Endothelial cell (in vitro differentiated cells): ENCODE results near the gene HEATR3. TPM values are rescaled to one million over a fixed set of nuclear protein-coding genes. Genes with fewer than 3 reads are reported as not detected.

Experiments used
- DNase-seq: peaks from one replicate; pipeline ENCODE4 v3.0.0; 2021; ENCODE audit warnings: low spot score
- H3K27ac Mint-ChIP-seq: one replicate; pipeline ENCODE4 v1.8.0; 2021; ENCODE audit warnings: mixed read lengths, inconsistent platforms; ENCODE audit not compliant: unreplicated experiment
- H3K27me3 Mint-ChIP-seq: one replicate; pipeline ENCODE4 v1.8.0; 2021; ENCODE audit warnings: mild to moderate bottlenecking, moderate library complexity, mixed read lengths, inconsistent platforms; ENCODE audit not compliant: unreplicated experiment
- H3K36me3 Mint-ChIP-seq: one replicate; pipeline ENCODE4 v1.8.0; 2021; ENCODE audit warnings: mild to moderate bottlenecking, low read depth, mixed read lengths, inconsistent platforms; ENCODE audit not compliant: unreplicated experiment
- H3K4me1 Mint-ChIP-seq: one replicate; pipeline ENCODE4 v1.8.0; 2021; ENCODE audit warnings: mild to moderate bottlenecking, mixed read lengths, inconsistent platforms; ENCODE audit not compliant: unreplicated experiment
- H3K4me3 Mint-ChIP-seq: one replicate; pipeline ENCODE4 v1.8.0; 2021; ENCODE audit warnings: mild to moderate bottlenecking, mixed read lengths, inconsistent platforms; ENCODE audit not compliant: unreplicated experiment
- H3K9me3 Mint-ChIP-seq: one replicate; pipeline ENCODE4 v1.8.0; 2021; ENCODE audit warnings: mixed read lengths, inconsistent platforms; ENCODE audit not compliant: unreplicated experiment
- total RNA-seq: library from RNA; stranded (reverse); fragmentation: NEBNext Ultra II Directional; extraction: Animal tissue kit (Norgen Biotek cat#: 25700); gene quantifications from one replicate; pipeline ENCODE4 v1.2.1, GENCODE V29; 2021; ENCODE audit not compliant: unreplicated experiment
- TF ChIP-seq, protein P1 (sequence below): fragments of 200-600 bp; sonication (generic); IDR thresholded peaks from one replicate; pipeline ENCODE4 v1.5.0; 2021; ENCODE audit warnings: antibody characterized with exemption; ENCODE audit not compliant: unreplicated experiment

The HEATR3 gene
- total RNA-seq, 1 donor from 2014 or later: 10.3 TPM

DNA sequence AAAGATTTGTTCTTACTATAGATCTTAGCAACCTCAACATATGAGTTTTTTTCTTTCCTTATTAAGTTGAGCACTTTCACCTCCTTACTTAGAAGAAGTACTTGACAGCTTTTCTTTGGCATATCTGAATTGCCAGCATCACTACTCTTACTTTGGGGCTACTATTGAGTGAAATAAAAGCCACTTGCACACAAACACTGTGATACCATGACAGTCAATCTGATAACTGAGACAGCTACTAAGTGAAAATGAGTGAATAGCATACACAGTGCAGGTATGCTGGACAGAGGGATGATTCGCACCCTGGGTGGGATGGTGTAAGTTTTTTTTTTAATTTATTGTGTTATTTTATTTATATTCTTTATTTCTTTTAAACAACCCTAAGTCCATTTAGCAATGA lies 73.8 kb downstream of the HEATR3 start:
- H3K27ac Mint-ChIP-seq: no peak overlapping the region
- no peaks in the 10 kb centered on the region for H3K9me3 Mint-ChIP-seq
- no peaks in the 10 kb centered on the region for H3K27me3 Mint-ChIP-seq
- TF ChIP-seq, protein P1, sequence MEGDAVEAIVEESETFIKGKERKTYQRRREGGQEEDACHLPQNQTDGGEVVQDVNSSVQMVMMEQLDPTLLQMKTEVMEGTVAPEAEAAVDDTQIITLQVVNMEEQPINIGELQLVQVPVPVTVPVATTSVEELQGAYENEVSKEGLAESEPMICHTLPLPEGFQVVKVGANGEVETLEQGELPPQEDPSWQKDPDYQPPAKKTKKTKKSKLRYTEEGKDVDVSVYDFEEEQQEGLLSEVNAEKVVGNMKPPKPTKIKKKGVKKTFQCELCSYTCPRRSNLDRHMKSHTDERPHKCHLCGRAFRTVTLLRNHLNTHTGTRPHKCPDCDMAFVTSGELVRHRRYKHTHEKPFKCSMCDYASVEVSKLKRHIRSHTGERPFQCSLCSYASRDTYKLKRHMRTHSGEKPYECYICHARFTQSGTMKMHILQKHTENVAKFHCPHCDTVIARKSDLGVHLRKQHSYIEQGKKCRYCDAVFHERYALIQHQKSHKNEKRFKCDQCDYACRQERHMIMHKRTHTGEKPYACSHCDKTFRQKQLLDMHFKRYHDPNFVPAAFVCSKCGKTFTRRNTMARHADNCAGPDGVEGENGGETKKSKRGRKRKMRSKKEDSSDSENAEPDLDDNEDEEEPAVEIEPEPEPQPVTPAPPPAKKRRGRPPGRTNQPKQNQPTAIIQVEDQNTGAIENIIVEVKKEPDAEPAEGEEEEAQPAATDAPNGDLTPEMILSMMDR: no peak
- DNase-seq: no peak
- no peaks in the 10 kb centered on the region for H3K4me1 Mint-ChIP-seq
- H3K36me3 Mint-ChIP-seq: no peaks in the 10 kb centered on the region
- H3K4me3 Mint-ChIP-seq: no peak overlapping the region

DNA sequence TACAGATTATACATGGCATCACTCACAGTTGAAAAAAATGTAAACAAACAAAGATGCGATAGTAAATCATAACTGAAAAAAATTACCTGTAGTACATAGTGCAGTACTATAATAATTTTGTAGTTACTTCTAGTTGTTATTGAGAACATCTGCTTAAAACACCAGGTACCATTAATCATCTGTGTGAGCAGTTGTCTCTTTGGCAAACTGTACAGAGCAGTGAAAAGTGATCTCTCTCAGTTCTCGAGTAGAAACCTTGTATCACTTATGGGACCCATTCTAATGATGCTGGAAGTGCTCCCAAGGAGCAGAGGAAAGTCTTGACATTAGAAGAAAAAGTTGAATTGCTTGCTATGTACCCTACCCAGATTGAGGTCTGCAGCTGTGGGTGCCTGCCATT lies 78.4 kb downstream of the HEATR3 start:
- H3K4me3 Mint-ChIP-seq: no peak overlapping the region
- H3K36me3 Mint-ChIP-seq: no peaks in the 10 kb centered on the region
- no peaks in the 10 kb centered on the region for H3K9me3 Mint-ChIP-seq
- no peaks in the 10 kb centered on the region for H3K27me3 Mint-ChIP-seq
- TF ChIP-seq, protein P1: no peak
- DNase-seq: no peak
- no peak overlapping the region for H3K27ac Mint-ChIP-seq
- no peaks in the 10 kb centered on the region for H3K4me1 Mint-ChIP-seq

GRCh38 chr16:50146479-50147435 lies 81.0 kb downstream of the HEATR3 start:
- H3K4me1 Mint-ChIP-seq: peaks cover under 1% of the 10 kb centered on the region
- H3K4me3 Mint-ChIP-seq: no peak overlapping the region
- peaks cover 2% of the 10 kb centered on the region for H3K27me3 Mint-ChIP-seq
- H3K36me3 Mint-ChIP-seq: no peaks in the 10 kb centered on the region
- DNase-seq: no peak
- H3K27ac Mint-ChIP-seq: no peak overlapping the region
- no peaks in the 10 kb centered on the region for H3K9me3 Mint-ChIP-seq
- TF ChIP-seq, protein P1: no peak

DNA sequence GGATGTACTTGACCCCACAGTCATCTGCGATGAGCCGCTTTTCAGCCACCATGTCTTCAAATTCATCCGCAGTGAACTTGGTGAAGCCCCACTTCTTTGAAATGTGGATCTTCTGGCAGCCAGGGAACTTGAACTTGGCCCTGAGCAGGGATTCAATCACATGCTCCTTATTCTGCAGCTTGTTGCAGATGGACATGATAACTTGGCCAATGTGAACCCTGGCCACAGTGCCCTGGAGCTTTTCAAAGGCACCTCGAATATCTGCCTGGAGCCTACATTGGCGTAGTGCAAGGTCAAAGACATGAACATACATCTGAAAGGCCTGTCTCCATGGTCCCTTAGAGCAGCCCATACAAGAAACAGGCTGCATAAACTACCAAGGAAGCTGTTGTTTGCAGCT lies 85.6 kb downstream of the HEATR3 start:
- Mint-ChIP-seq H3K27ac (no peak overlapping the region), H3K4me3 (no peak overlapping the region), H3K36me3 (no peaks in the 10 kb centered on the region), H3K9me3 (no peaks in the 10 kb centered on the region), H3K27me3 (peaks cover 10% of the 10 kb centered on the region), H3K4me1 (peaks cover 21% of the 10 kb centered on the region)
- TF ChIP-seq, protein P1: no peak
- DNase-seq: no peak

DNA sequence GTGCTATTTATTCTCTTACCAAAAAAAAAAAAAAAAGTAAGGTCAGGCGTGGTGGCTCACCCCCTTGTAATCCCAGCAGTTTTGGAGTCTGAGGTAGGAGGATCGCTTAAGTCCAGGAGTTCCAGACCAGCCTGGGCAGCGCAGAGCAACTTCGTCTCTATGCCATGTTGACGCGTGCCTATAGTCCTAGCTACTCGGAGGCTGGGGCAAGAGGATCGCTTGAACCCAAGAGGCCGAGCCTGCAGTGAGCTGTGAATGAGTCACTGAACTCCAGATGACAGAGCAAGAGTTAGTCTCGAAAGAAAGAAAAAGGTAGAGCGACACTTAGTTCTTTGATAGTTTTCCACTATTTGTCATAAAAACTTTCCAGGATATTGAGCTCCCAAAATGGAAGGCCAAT lies 86.0 kb downstream of the HEATR3 start:
- H3K36me3 Mint-ChIP-seq: no peaks in the 10 kb centered on the region
- TF ChIP-seq, protein P1: no peak
- H3K4me1 Mint-ChIP-seq: peaks cover 21% of the 10 kb centered on the region
- no peaks in the 10 kb centered on the region for H3K9me3 Mint-ChIP-seq
- no peak for DNase-seq
- H3K27ac Mint-ChIP-seq: peak overlapping the region; percentile 86
- H3K27me3 Mint-ChIP-seq: peaks cover 10% of the 10 kb centered on the region
- peak overlapping the region; percentile 94 for H3K4me3 Mint-ChIP-seq
